GM18511 (cell line): ENCODE measurements around the gene CCDC136.

Source experiments
- ATAC-seq: cut with Tn5 transposase; IDR thresholded peaks from one replicate; pipeline ENCODE4 v1.9.1; 2021; ENCODE audit warnings: mild to moderate bottlenecking, moderate library complexity; ENCODE audit not compliant: unreplicated experiment

The CCDC136 gene

GRCh38 chr7:128830231-128831177, 38.7 kb downstream of the CCDC136 start, which contains the start of gene FLNC:
Gene FLNC (plus strand): TSS chr7:128830406. CDS start chr7:128830638, 232 bp downstream.
- ATAC-seq, result no peak

DNA sequence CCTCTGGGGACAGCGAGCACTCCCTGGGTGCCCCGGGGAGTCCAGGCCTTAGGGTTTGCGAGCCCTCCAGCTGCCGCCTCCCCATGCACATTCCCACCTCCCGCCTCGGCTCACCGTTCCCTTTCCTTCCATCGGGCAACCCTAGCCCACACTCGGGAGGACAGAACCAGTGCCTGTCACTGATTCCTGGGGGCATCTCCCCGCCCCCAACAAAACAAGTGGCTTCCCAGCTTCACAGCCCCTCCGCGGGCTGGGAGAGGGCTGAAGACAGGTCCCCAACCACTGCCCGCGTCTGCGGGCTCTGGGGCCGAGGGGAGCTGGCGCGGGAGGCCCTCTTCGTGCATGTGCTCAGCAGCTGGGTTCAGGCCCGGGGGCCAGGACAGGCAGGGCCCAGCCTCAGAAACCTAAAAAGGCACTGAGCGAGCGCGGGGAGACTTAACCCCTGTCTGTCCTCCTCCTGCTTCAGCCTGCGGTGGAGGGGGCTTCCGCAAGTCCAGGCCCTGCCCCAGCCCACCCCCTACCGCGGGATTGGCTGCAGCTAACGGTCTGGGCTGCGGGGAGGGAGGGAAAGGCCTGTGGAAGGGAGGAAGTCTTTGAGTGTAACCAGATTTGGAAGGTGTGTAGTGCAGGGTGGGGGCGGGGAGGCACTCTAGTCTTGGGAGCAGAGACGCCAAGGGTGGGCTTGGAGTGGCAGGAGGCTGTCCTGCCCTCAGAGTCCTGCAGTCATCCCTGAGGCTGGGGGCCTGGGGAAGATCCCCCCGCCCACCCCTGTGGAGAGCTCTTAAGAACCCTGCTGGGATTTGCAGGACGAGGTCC, 39.6 kb downstream of the CCDC136 start:
- ATAC-seq, result no peak

- no peak for ATAC-seq
Observed at GRCh38 chr7:128831994-128832879, 40.5 kb downstream of the CCDC136 start.

- no peak for ATAC-seq
Observed at GRCh38 chr7:128832880-128833147, 41.0 kb downstream of the CCDC136 start.

DNA sequence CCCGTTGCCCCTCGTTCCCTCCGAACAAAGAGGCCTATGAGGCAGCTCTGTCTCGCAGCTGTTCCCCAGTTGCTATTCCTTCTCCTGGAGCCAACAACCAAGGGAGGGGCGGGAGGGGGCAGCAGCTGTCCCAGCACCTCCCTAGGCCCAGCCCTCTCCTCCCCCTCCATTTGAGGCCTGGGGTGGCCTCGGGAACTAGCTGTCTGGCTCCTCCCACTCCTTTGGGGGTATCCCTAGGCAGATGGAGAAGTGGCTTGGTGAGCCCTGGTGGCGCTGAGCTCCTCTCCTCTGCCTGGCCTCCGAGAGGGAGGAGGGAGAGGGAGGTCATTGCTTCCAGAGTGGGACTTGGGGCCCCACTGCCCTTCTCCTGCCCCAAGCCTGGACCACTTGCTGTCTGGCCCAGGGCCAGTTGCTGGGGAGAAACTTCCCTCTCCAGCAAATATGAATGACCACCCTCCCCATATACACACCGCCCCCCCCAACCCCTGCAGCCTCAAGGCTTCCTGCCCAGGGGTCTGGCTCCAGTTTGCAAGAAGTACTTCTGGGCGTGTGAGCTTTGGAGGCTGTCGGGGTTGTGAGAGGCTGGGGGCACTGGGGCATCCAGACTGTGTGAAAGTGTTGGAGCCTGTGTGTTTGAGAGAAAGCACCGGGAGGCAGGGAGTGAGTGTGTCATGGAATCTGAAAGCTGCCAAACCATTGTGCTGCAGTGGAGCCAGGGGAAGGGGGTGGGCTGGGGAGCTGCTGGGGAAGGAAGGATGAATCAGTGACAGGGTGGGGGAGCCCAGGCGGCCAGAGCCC, 41.6 kb downstream of the CCDC136 start:
- no peak for ATAC-seq

DNA sequence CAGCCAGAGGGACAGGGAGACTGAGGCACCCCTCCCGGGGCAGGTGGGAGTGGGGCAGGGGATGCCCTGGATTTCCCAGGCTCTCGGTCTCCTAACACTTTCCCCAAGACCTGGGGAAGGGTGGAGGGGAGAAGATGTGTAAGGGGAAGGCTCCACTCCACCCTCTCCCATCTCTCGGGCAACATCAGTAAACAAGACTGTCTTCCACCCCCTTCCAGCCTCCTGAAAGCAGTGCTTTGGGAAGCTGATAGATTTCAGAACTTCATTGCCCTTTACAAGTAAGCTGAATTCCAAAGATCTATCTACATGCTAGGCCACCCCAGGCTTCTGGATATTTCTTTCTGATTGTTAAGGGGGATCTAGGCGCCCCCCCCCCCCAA, 42.2 kb downstream of the CCDC136 start:
- ATAC-seq, result no peak

GRCh38 chr7:128835231-128835751, 43.5 kb downstream of the CCDC136 start:
- ATAC-seq, result no peak

DNA sequence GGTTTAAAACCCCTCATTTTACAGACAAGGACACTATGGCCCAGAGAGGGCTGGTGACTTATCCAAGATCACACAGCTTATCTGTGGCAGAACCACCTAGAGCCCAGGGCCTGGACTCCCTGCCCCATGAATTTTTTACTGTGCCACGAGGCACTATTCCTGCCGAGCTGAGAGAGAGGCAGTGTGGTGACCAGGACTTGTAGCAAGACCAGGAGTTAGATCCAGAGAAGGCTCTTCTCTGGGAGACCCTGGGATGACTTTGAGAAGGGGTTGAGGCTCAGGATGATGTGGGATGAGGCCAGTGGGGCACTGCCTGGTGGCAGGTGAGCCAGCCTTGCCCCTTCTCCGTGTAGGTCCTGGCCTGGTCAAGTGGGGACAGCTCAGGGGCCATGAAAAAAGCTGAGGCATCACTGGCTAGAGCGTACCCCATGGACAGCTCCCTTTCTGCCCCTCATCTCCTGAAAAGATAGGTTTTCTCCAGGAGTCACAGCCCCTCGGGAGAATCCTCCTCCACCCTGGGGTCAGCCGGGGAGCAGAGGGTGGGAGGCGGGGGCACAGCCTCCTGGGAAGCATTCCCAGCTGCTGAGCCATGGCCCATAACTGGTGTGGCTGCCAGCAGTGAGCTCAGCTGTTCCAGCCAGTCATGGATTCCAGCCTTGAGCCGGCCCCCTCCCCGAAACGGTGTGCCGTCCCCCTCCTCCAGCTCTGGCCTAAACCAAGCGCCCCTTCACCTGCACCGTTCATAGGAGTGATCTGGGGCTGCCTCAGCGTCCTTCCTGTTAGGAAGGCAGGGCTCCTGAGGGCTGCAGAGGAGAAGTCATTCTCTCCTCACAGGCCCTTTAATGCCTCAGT, 44.2 kb downstream of the CCDC136 start:
- no peak for ATAC-seq

DNA sequence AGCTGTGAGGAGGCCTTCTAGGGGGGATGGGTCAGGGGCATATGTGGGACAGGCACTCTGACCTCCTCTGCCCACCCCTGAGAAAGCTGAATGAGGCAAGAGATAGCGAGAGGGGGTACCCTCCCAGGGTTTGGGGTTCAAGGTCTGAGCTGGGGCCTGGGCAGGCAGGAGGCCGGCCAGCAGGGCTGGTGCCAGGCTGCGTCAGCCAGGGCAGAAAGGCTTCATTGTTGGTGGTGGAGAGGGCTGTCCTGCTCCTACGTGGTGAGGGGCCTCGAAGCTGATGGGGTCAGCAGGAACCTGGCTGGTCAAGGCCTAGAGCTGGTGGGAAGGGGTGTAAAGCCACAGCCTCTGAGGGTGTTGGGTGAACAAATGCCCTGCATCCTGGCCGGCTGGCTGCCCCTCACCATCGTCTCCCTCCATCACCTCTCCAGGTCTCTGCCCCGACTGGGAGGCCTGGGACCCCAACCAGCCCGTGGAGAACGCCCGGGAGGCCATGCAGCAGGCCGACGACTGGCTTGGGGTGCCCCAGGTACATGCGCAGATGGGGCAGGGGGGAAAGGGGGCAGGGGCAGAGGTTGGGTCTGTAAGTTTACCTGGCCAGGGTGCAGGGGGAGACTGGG, 45.1 kb downstream of the CCDC136 start:
- ATAC-seq, result no peak

DNA sequence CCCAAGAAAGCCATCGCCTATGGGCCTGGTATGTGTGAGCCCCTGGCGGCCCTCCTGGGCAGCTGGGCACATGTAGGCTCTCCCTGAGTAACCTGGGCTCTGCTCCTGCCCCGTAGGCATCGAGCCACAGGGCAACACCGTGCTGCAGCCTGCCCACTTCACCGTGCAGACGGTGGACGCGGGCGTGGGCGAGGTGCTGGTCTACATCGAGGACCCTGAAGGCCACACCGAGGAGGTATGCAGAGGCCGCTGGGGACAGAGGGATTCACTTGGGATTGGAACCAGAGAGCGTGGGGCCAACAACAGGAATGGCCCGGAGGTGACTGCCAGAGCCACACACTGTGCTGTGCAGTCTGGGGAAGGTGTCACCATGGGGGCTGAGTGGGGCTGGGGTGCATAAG, 45.8 kb downstream of the CCDC136 start:
- no peak for ATAC-seq

- no peak for ATAC-seq
Observed at GRCh38 chr7:128838109-128838779, 46.5 kb downstream of the CCDC136 start.

GRCh38 chr7:128838981-128839731, 47.4 kb downstream of the CCDC136 start:
- ATAC-seq, result no peak

- no peak for ATAC-seq
Observed at GRCh38 chr7:128839751-128840177, 48.0 kb downstream of the CCDC136 start.

GRCh38 chr7:128840326-128841170, 48.8 kb downstream of the CCDC136 start:
- no peak for ATAC-seq

- no peak for ATAC-seq
Observed at GRCh38 chr7:128841171-128841690, 49.5 kb downstream of the CCDC136 start.
